G401 (cell line): ENCODE results near the gene CFAP299. TPM values are rescaled to one million over a fixed set of nuclear protein-coding genes. Genes with fewer than 3 reads are reported as not detected.

Source experiments
- DNase-seq: peaks from one replicate; pipeline ENCODE4 v3.0.0-alpha.2; 2015; ENCODE audit warnings: low spot score
- in situ Hi-C: cut with HindIII; loops from 2 replicates; pipeline ENCODE4 v1.10.0; 2016; ENCODE audit warnings: low sequenced_read_pairs, mixed read lengths
- total RNA-seq: library from RNA; depleted of rRNA; stranded (reverse); fragments of >200 nt; shearing (Covaris generic); gene quantifications from 2 replicates; pipeline ENCODE4 v1.2.3, GENCODE V29; 2014; rRNA removed

The CFAP299 gene
- total RNA-seq, 1 experiment from 2014 or later = 0.14 TPM

- in situ Hi-C loops = no loop called here
- DNase-seq = no peak
Measured at GRCh38 chr4:80926446-80926845, 590.9 kb downstream of the CFAP299 start.

- no peak for DNase-seq
Measured at GRCh38 chr4:80926891-80927290, 591.4 kb downstream of the CFAP299 start.

GRCh38 chr4:80927420-80927819 lies 591.9 kb downstream of the CFAP299 start:
- peak; percentile 5 for DNase-seq
- in situ Hi-C loops = no loop called here

More at GRCh38 chr4:80926891-80927290, 591.4 kb downstream of the CFAP299 start:
- in situ Hi-C loops = no loop called here

GRCh38 chr4:80931631-80932081 lies 596.1 kb downstream of the CFAP299 start:
- in situ Hi-C loops = no loop called here
- no peak for DNase-seq

GRCh38 chr4:80948141-80948540 lies 612.6 kb downstream of the CFAP299 start:
- DNase-seq = no peak
- in situ Hi-C loops = no loop called here

DNA sequence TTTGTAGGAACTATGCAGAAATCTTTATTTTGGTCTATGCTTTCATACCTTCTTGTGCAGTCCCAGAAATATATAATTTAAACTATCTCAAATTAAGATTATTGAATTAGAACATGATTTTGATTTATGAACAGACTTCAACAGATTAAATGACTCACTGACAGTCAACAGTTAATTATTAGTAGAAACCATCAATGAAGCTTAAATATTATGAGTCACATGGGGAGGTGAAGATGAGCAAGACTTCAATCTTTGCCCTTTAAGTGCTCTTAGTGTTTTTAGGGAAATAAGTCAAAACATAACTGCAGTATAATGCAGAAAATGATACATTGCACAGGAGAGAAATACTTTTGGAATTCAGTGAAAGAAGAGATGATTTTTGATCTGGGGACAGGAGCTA lies 613.5 kb downstream of the CFAP299 start:
- in situ Hi-C loops = no loop called here

GRCh38 chr4:80956421-80956820 lies 620.9 kb downstream of the CFAP299 start:
- DNase-seq = no peak
- in situ Hi-C loops = no loop called here

More for the DNA sequence above, 613.5 kb downstream of the CFAP299 start:
- DNase-seq = no peak

DNA sequence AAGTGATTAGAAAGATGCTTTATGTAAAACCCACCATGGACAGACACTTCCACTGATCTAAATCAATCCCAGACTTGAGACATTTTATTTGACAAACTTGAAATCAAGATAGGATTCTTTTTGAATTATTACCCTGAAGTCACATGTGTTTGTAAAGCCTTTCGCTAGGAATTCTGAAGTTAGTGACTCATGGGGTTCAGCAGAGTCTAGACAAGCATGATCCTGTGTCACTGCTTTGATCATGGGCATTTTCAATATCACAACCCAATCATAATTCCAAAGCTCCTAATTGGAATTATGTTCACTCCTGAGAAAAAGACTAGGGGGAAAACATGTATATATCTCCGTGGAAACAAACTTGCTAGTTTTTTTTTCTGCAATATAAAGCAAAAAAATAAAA lies 627.5 kb downstream of the CFAP299 start:
- in situ Hi-C loops = no loop called here
- no peak for DNase-seq

DNA sequence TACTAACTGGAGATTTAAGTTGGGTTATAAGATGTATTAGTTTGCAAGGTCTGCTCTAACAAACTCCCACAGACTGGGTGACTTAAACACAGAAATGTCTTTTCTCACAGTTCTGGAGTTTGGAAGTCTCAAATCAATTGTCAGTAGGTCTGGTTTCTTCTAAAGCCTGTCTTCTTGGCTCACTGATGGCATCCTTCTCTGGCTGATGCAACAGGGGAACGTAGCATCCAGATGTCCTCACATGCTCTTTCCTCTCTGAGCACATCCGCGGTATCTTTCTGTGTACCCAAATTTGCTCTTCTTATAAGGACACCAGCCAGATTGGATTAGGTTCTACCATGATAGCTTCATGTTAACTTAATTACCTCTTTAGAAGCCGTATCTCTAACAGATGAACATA lies 631.8 kb downstream of the CFAP299 start:
- DNase-seq = no peak
- in situ Hi-C loops = no loop called here

GRCh38 chr4:80980239-80980638 lies 644.7 kb downstream of the CFAP299 start:
- DNase-seq = no peak
- in situ Hi-C loops = no loop called here

GRCh38 chr4:80986011-80986410 lies 650.5 kb downstream of the CFAP299 start:
- in situ Hi-C loops = no loop called here
- DNase-seq = no peak

DNA sequence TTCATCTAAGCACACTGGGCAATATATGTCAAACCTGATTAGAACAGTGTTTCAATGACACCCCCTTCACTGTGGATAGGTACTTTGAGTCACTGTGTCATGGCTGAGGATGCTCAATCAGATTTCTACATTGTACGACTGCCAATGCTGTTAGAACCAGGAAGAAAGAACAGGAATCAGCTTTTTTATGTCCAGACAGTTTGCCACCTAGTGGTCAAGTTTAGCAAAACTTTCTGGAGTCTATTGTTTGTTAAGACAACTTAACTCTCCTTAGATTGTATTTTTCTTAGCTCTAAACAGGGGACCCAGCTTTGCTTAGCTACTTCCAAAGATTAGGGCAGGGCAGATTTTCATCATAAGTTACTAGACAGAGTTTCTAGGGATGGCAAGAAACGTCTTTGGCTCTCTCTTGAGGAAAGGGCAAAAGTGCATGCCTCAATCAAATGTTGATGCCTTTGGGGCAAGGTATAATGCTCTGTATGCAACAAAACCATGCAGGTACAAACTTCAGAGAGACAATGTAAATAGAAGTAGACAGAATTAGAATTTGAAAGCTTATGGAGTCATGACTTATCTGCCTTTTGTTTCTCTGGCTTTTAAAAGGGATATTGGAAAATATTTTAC lies 654.5 kb downstream of the CFAP299 start:
- in situ Hi-C loops = no loop called here
- peak; percentile 72 for DNase-seq

DNA sequence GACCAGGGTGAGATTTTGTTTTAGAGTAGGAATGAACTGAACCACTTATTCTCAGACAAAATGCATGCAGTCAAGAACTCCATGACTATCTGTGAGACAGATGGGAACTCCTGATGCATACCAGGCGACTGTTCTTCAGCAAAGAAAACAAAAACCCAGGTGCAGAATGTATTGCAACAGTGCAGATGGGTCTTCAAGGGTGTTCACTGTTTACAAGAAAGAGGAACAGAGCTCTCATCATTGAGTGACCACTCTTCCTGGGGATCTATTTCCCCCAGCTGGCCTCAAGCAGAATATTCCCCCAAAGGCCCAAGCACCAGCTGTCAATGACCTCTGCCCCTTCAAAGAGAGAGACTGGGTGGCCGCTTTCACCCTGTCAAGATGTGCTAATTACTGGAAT lies 655.3 kb downstream of the CFAP299 start:
- DNase-seq = no peak
- in situ Hi-C loops = no loop called here

GRCh38 chr4:80999943-81000342 lies 664.4 kb downstream of the CFAP299 start:
- in situ Hi-C loops = no loop called here

GRCh38 chr4:81003597-81004111 lies 668.1 kb downstream of the CFAP299 start:
- in situ Hi-C loops = no loop called here
- DNase-seq = no peak

More at GRCh38 chr4:80999943-81000342, 664.4 kb downstream of the CFAP299 start:
- no peak for DNase-seq

DNA sequence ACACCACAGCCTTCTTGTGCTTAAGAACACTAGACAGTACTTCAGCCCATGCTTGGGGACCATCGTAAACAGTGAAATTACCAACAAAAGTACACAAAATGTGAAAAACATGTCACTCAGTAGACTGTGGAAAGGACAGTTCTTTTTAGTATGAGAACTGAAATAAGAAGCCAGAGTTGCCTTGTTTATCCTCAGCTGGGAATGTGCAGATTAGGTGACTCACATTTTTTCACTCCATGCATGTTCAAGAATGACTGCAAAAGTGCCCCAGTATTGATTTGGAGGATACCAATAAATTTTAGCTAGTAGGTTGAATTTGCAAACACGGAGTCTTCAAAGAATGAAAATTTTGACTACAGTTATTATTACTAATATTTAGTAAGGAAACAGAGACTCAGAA lies 671.9 kb downstream of the CFAP299 start:
- in situ Hi-C loops = no loop called here
- no peak for DNase-seq

Other genes starting within 250 kb of the CFAP299 start
- 0.06 and 0.20 TPM in 2 replicates for gene PRDM8, start 138.2 kb upstream of the CFAP299 start, total RNA-seq
- gene FGF5, start 69.1 kb upstream of the CFAP299 start, total RNA-seq = 0.92 and 1.0 TPM in 2 replicates